ENCODE data around the gene NFIX. TPM values are rescaled to one million over a fixed set of nuclear protein-coding genes. Genes with fewer than 3 reads are reported as not detected.

Gene NFIX
- total and polyA plus RNA-seq, 2 donors (not counting 3 experiments of a cell fraction or from before 2014, with no cell fraction given), result 9.8 to 37.7 TPM

GRCh38 chr19:13001166-13001501 is 5.9 kb downstream of the NFIX start:
- no peak overlapping the region for H2AFZ ChIP-seq (ENCODE audit: low read depth, low read length)

More at GRCh38 chr19:13001166-13001501, 5.9 kb downstream of the NFIX start:
- POLR2A ChIA-PET, result no interaction called here
- Histone ChIP-seq H3K4me3 (replicated peaks in 1 of 3; ENCODE audit: insufficient read depth in 1 of 3, low read depth in 1 of 3, low read length in 3 of 3) (no peak overlapping the region), H3K36me3 (ENCODE audit: control insufficient read depth in 2 of 2, extremely low read depth in 1 of 2, insufficient read depth in 2 of 2, low read length in 2 of 2) (peaks cover 0 to 3% of the 10 kb centered on the region in 2 experiments), H3K27me3 (ENCODE audit: control insufficient read depth in 2 of 2, insufficient read depth in 2 of 2, low read length in 2 of 2) (no peaks in the 10 kb centered on the region), H3K9me1 (replicated peaks; ENCODE audit: control insufficient read depth, extremely low read depth, insufficient read depth, low read length) (no peaks in the 10 kb centered on the region), H3K9me3 (replicated peaks; ENCODE audit: control insufficient read depth, insufficient read depth, low read length) (no peaks in the 10 kb centered on the region), H4K20me1 (replicated peaks; ENCODE audit: control insufficient read depth, extremely low read depth, insufficient read depth, low read length) (no peaks in the 10 kb centered on the region), H3K4me1 (ENCODE audit: control insufficient read depth, extremely low read depth, insufficient read depth, low read length) (peaks cover 5% of the 10 kb centered on the region), H3K27ac (ENCODE audit: insufficient read depth, low read depth, low read length) (no peak overlapping the region), H3K4me2 (ENCODE audit: insufficient read depth, low read length) (no peak overlapping the region), H3K9ac (replicated peaks; ENCODE audit: extremely low read depth, insufficient read depth, low read length) (no peak overlapping the region), H3K79me2 (ENCODE audit: control insufficient read depth, insufficient read depth, low read length) (no peaks in the 10 kb centered on the region)
- BruUV-seq (replicated peaks), result no TSS peak
- intact Hi-C loops (cut with micrococcal nuclease) (no loop called here), dilution Hi-C loops (cut with MboI; ENCODE audit: extremely low pct_ligation_motif_present, low sequenced_read_pairs) (no loop called here)
- CTCF ChIA-PET, result interaction anchor here (3.7 kb wide), 1 partner anchor 59 kb away, joined by 16 read pairs; no protein-coding TSS in a partner anchor
- no peak for FAIRE-seq
- TF ChIP-seq MAX (IDR thresholded peaks at IDR 0.05; ENCODE audit: insufficient read depth, insufficient read length), result no peak
- no peak for TF ChIP-seq POLR2A (IDR thresholded peaks at IDR 0.05; ENCODE audit: low read depth, low read length)
- TF ChIP-seq CTCF (IDR thresholded peaks at IDR 0.05; ENCODE audit: extremely low read depth in 1 of 2, insufficient read depth in 1 of 2, low read depth in 1 of 2, low read length in 2 of 2), result no peak
- no peak for TF ChIP-seq FOS (IDR thresholded peaks at IDR 0.05; ENCODE audit: borderline replicate concordance, insufficient read depth, low read length)
- TF ChIP-seq EZH2 (IDR thresholded peaks at IDR 0.05; ENCODE audit: borderline replicate concordance, low read depth, low read length, severe bottlenecking), result no peak
- TF ChIP-seq GATA2 (IDR thresholded peaks at IDR 0.05; ENCODE audit: insufficient read depth, insufficient read length, low read depth, low read length), result no peak
- no peak for TF ChIP-seq POLR2AphosphoS5 (IDR thresholded peaks at IDR 0.05; ENCODE audit: insufficient read depth, low read depth, low read length)
- TF ChIP-seq MYC (IDR thresholded peaks at IDR 0.05; ENCODE audit: low read depth, low read length), result no peak
- DNase-seq (ENCODE audit: low read depth, low spot score), result no peak

Data from endothelial cell of umbilical vein (primary cell).